ENCODE results near the gene COG5.

- TF ChIP-seq CTCF (conservative IDR thresholded peaks at IDR 0.05; ENCODE audit: low read depth, low read length) (no peak), EZH2 (IDR thresholded peaks at IDR 0.05; ENCODE audit: borderline replicate concordance, low read depth, low read length, poor library complexity, severe bottlenecking) (no peak)
These were observed 310.1 kb downstream of the COG5 start for GRCh38 chr7:107253599-107253998.
